GM21786 (cell line): Measurements from ENCODE around the gene PER2.

Experiments
- ATAC-seq: cut with Tn5 transposase; IDR thresholded peaks from one replicate; pipeline ENCODE4 v1.9.1; 2021; ENCODE audit not compliant: unreplicated experiment

The PER2 gene

DNA sequence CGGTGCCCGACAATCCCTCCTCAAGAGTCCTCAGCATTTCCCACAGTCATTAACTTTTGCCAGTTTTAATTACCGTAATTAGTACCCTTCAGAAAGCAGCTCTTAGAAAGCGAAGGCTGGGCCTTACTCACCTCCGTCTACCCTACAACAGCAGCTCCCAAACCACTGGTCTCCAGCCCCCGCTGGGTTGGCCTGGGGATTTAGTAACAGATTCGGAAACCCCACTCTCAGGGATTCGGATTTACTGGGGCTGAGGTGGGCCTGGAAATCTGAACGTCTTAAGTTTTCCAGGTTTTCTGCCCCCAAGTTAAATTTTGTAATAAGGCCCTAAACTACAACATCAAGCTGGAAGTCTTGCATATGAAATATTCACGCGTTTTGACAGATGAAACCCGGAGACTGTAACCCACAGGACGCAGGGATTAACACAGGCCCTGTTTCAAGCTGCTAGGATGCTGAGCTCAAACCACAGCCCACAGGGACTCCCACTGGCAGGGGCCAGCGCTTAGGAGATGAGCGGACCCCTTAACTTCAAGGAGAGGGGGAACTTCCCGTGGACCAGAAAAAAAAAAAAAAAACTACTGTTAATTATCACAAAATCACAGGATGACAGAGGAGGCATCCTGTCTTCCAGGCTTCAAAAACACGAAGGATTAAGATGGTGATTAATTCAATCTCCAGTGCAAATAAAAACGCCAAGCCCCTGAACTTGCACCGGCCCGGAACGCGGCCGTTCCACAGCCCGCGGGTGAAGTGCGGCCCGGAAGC lies 85.9 kb downstream of the PER2 start:
- ATAC-seq: no peak
